ENCODE data around the gene CSHL1.

DNA sequence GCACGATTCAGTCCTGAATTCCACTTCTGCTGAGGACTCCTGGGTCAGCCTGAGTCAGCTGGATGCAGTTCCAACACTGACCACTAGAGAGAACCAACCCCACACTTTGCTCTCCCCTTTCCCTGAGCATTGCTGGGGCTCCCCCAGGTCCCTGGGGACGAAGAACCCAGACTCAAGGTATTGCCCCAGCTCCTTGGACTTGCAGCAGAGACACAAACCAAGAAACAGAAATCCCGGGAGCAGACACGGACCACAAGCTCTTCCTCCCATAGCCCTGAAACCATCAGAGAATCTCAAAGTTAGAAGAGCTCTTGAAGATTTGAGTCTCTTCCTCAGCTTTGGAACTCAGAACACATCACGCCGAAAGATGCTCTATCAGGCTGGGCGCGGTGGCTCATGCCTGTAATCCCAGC, 8.3 kb upstream of the CSHL1 start:
- TF ChIP-seq, protein P1, sequence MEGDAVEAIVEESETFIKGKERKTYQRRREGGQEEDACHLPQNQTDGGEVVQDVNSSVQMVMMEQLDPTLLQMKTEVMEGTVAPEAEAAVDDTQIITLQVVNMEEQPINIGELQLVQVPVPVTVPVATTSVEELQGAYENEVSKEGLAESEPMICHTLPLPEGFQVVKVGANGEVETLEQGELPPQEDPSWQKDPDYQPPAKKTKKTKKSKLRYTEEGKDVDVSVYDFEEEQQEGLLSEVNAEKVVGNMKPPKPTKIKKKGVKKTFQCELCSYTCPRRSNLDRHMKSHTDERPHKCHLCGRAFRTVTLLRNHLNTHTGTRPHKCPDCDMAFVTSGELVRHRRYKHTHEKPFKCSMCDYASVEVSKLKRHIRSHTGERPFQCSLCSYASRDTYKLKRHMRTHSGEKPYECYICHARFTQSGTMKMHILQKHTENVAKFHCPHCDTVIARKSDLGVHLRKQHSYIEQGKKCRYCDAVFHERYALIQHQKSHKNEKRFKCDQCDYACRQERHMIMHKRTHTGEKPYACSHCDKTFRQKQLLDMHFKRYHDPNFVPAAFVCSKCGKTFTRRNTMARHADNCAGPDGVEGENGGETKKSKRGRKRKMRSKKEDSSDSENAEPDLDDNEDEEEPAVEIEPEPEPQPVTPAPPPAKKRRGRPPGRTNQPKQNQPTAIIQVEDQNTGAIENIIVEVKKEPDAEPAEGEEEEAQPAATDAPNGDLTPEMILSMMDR (IDR thresholded peaks at IDR 0.05), result peak; percentile 86 to 96 (median 91)
- TF ChIP-seq POLR2A (IDR thresholded peaks at IDR 0.05), result no peak
- TF ChIP-seq EP300 (IDR thresholded peaks at IDR 0.05), result no peak
